Stomach smooth muscle (tissue), 2 donors: ENCODE measurements around the gene UTP14C.
"Not testable (repeated sequence)": the region's sequence is repeated elsewhere in the genome, so short reads cannot be mapped to it uniquely, and the experiment has no call there.

Experiments used
- H3K27ac ChIP-seq: one replicate; pipeline ENCODE4 v1.7.0; 2013; ENCODE audit warnings: mild to moderate bottlenecking, low read length, inconsistent platforms
- H3K27me3 ChIP-seq, 2 donors: one replicate each; pipeline ENCODE4 v1.7.0; 2013; ENCODE audit warnings: low read length in 2 of 2; ENCODE audit not compliant: insufficient read depth in 2 of 2, control insufficient read depth in 1 of 2
- H3K36me3 ChIP-seq, 2 donors: one replicate each; pipeline ENCODE4 v1.7.0; 2013; ENCODE audit warnings: low read length in 2 of 2; ENCODE audit not compliant: control insufficient read depth in 2 of 2, insufficient read depth in 2 of 2
- H3K4me1 ChIP-seq: one replicate; pipeline ENCODE4 v1.7.0; 2013; ENCODE audit warnings: low read length; ENCODE audit not compliant: control insufficient read depth, insufficient read depth
- H3K4me3 ChIP-seq, 2 donors: one replicate each; pipeline ENCODE4 v1.7.0; 2013; ENCODE audit warnings: low read length in 2 of 2
- H3K9ac ChIP-seq, 2 donors: one replicate each; pipeline ENCODE4 v1.7.0; 2013; ENCODE audit warnings: low read length in 2 of 2, mild to moderate bottlenecking in 1 of 2
- H3K9me3 ChIP-seq, 2 donors: one replicate each; pipeline ENCODE4 v1.7.0; 2013; ENCODE audit warnings: low read length in 2 of 2; ENCODE audit not compliant: control insufficient read depth in 2 of 2
- donor health status: healthy.
- donor health status: Pancreatic carcinoma.

The UTP14C gene

GRCh38 chr13:52024481-52024880 is at the start of gene UTP14C:
Gene UTP14C, plus strand, starts transcription at chr13:52024691. Its CDS starts 4,114 bp downstream, at chr13:52028805.
- Histone ChIP-seq H3K36me3 (peaks cover 33 to 37% of the 10 kb centered on the region in 2 donors), H3K9ac (no peak within 1 kb of the TSS), H3K4me1 (no peaks in the 10 kb centered on the region), H3K27ac (no peak within 1 kb of the TSS), H3K4me3 (no peak within 1 kb of the TSS), H3K9me3 (no peaks in the 10 kb centered on the region), H3K27me3 (no peaks in the 10 kb centered on the region)

GRCh38 chr13:51976423-51976822 is 48.1 kb upstream of the UTP14C start:
- no peaks in the 10 kb centered on the region for H3K9me3 ChIP-seq
- H3K27ac ChIP-seq, result no peak overlapping the region
- H3K4me1 ChIP-seq, result no peaks in the 10 kb centered on the region
- H3K36me3 ChIP-seq, result peaks cover 2 to 4% of the 10 kb centered on the region in 2 donors
- no peaks in the 10 kb centered on the region for H3K27me3 ChIP-seq
- H3K4me3 ChIP-seq, result no peak overlapping the region
- no peak overlapping the region for H3K9ac ChIP-seq

- Histone ChIP-seq H3K27me3 (no peaks in the 10 kb centered on the region), H3K36me3 (peaks cover 2 to 4% of the 10 kb centered on the region in 2 donors), H3K4me3 (no peak overlapping the region), H3K4me1 (no peaks in the 10 kb centered on the region), H3K9me3 (no peaks in the 10 kb centered on the region), H3K9ac (no peak overlapping the region), H3K27ac (no peak overlapping the region)
Observed at GRCh38 chr13:51976890-51977289, 47.6 kb upstream of the UTP14C start.

- H3K36me3 ChIP-seq, result peaks cover 2 to 4% of the 10 kb centered on the region in 2 donors
Observed at GRCh38 chr13:51977625-51978024, 46.9 kb upstream of the UTP14C start.

GRCh38 chr13:51978796-51979556 is 45.5 kb upstream of the UTP14C start:
- H3K4me3 ChIP-seq, result no peak overlapping the region
- H3K36me3 ChIP-seq, result peaks cover 2 to 4% of the 10 kb centered on the region in 2 donors
- H3K27me3 ChIP-seq, result no peaks in the 10 kb centered on the region
- H3K4me1 ChIP-seq, result no peaks in the 10 kb centered on the region
- no peak overlapping the region for H3K27ac ChIP-seq
- no peaks in the 10 kb centered on the region for H3K9me3 ChIP-seq
- no peak overlapping the region for H3K9ac ChIP-seq

More at GRCh38 chr13:51977625-51978024, 46.9 kb upstream of the UTP14C start:
- Histone ChIP-seq H3K9ac (no peak overlapping the region), H3K4me1 (no peaks in the 10 kb centered on the region), H3K4me3 (no peak overlapping the region), H3K27ac (no peak overlapping the region), H3K27me3 (no peaks in the 10 kb centered on the region), H3K9me3 (no peaks in the 10 kb centered on the region)

- H3K9me3 ChIP-seq, result no peaks in the 10 kb centered on the region
- no peaks in the 10 kb centered on the region for H3K4me1 ChIP-seq
- H3K27me3 ChIP-seq, result no peaks in the 10 kb centered on the region
- H3K9ac ChIP-seq, result no peak overlapping the region
- H3K4me3 ChIP-seq, result no peak overlapping the region
- no peaks in the 10 kb centered on the region for H3K36me3 ChIP-seq
- H3K27ac ChIP-seq, result no peak overlapping the region
Observed at GRCh38 chr13:51980908-51981307, 43.6 kb upstream of the UTP14C start.

- Histone ChIP-seq H3K27ac (no peak overlapping the region), H3K27me3 (no peaks in the 10 kb centered on the region), H3K9me3 (no peaks in the 10 kb centered on the region), H3K4me1 (no peaks in the 10 kb centered on the region), H3K9ac (no peak overlapping the region), H3K4me3 (no peak overlapping the region), H3K36me3 (no peaks in the 10 kb centered on the region)
Observed at GRCh38 chr13:51981355-51981754, 43.1 kb upstream of the UTP14C start.

GRCh38 chr13:51983292-51983691 is 41.2 kb upstream of the UTP14C start:
- H3K27me3 ChIP-seq, H3K4me1 ChIP-seq, H3K9me3 ChIP-seq, H3K4me3 ChIP-seq, H3K27ac ChIP-seq, H3K36me3 ChIP-seq, H3K9ac ChIP-seq: not testable (repeated sequence)

- not testable (repeated sequence) for H3K9me3 ChIP-seq, H3K4me1 ChIP-seq, H3K36me3 ChIP-seq, H3K27me3 ChIP-seq, H3K27ac ChIP-seq, H3K4me3 ChIP-seq, H3K9ac ChIP-seq
Observed at GRCh38 chr13:51984904-51985303, 39.6 kb upstream of the UTP14C start.

- Histone ChIP-seq H3K36me3 (no peaks in the 10 kb centered on the region), H3K4me3 (no peak overlapping the region), H3K27ac (no peak overlapping the region), H3K27me3 (no peaks in the 10 kb centered on the region), H3K9me3 (no peaks in the 10 kb centered on the region), H3K4me1 (no peaks in the 10 kb centered on the region), H3K9ac (no peak overlapping the region)
Observed at GRCh38 chr13:51988988-51989618, 35.4 kb upstream of the UTP14C start.

GRCh38 chr13:51993713-51994112 is 30.8 kb upstream of the UTP14C start:
- H3K27me3 ChIP-seq, result no peaks in the 10 kb centered on the region
- H3K36me3 ChIP-seq, result no peaks in the 10 kb centered on the region
- no peak overlapping the region for H3K4me3 ChIP-seq
- no peak overlapping the region for H3K9ac ChIP-seq
- peaks cover 18% of the 10 kb centered on the region for H3K4me1 ChIP-seq
- no peaks in the 10 kb centered on the region for H3K9me3 ChIP-seq
- no peak overlapping the region for H3K27ac ChIP-seq
